GM12878 (cell line): ENCODE data around the gene DERA. TPM values are rescaled to one million over a fixed set of nuclear protein-coding genes. Genes with fewer than 3 reads are reported as not detected.

ENCODE experiments used
- ATAC-seq: fragments of 200-7000 bp; cut with Tn5 transposase; 3 replicates; pipeline ENCODE4 v1.9.1; 2020; ENCODE audit warnings: mild to moderate bottlenecking, moderate library complexity
- BruUV-seq: library from RNA; stranded (reverse); fragments of 400-500 nt; replicated peaks from 2 replicates; lab custom pipeline; 2021; lab: Mats Ljungman, UMichigan
- CTCF ChIA-PET: fragments of 300-600 bp; sonication (Branson Sonifier 250); formaldehyde crosslinking; extraction: SDS; loops from one replicate; lab custom pipeline; 2021; ENCODE audit warnings: inconsistent platforms; lab: Yijun Ruan, JAX
- POLR2A ChIA-PET: fragments of 350-600 bp; formaldehyde crosslinking; extraction: SDS; loops from one replicate; lab custom pipeline; 2021; ENCODE audit warnings: inconsistent platforms; lab: Charles Lee
- RAD21 ChIA-PET: fragments of 300-600 bp; sonication (Branson Sonifier 250); formaldehyde crosslinking; loops from one replicate; lab custom pipeline; 2023; ENCODE audit warnings: antibody characterized with exemption; ENCODE audit not compliant: unreplicated experiment; lab: Charles Lee
- SMC1A ChIA-PET: fragments of 300-600 bp; sonication (Branson Sonifier 250); formaldehyde crosslinking; loops from one replicate; lab custom pipeline; 2023; ENCODE audit not compliant: unreplicated experiment, uncharacterized antibody; lab: Charles Lee
- DNase-seq: peaks from one replicate; pipeline ENCODE4 v3.0.0-alpha.2; 2011; ENCODE audit warnings: low read depth, low spot score
- FAIRE-seq: peaks from 3 replicates; lab custom pipeline; 2011; peaks lifted over from hg19 to GRCh38; lab: Jason Lieb, UNC
- H2AFZ ChIP-seq: 2 replicates; pipeline ENCODE4 v1.6.0; 2011; ENCODE audit warnings: low read depth, low read length, control low read depth; ENCODE audit not compliant: control insufficient read depth
- H3K27ac ChIP-seq: 2 replicates; pipeline ENCODE4 v1.5.1; 2011; ENCODE audit warnings: control low read depth; ENCODE audit not compliant: control insufficient read depth, insufficient read depth
- H3K27me3 ChIP-seq, 2 experiments: replicated peaks in 1 of 2; 2 replicates each; pipeline versions ENCODE4 v1.6.0 to v1.6.1; 2011; ENCODE audit warnings: low read length in 1 of 2; ENCODE audit not compliant: control insufficient read depth in 2 of 2, insufficient read depth in 2 of 2
- H3K36me3 ChIP-seq, 2 experiments: 2 replicates each; pipeline ENCODE4 v1.5.1; 2011; ENCODE audit warnings: low read length in 1 of 2; ENCODE audit not compliant: control insufficient read depth in 2 of 2, insufficient read depth in 2 of 2
- H3K4me1 ChIP-seq: 2 replicates; pipeline ENCODE4 v1.6.1; 2011; ENCODE audit warnings: mild to moderate bottlenecking, low read length, moderate library complexity, mixed read lengths; ENCODE audit not compliant: control insufficient read depth, insufficient read depth
- H3K4me2 ChIP-seq: 2 replicates; pipeline ENCODE4 v1.6.0; 2011; ENCODE audit warnings: control low read depth; ENCODE audit not compliant: control insufficient read depth, insufficient read depth
- H3K4me3 ChIP-seq: fragments of 200-600 bp; sonication (generic); 2 replicates; pipeline ENCODE4 v1.5.1; 2016
- H3K79me2 ChIP-seq: 2 replicates; pipeline ENCODE4 v1.6.0; 2011; ENCODE audit warnings: low read length; ENCODE audit not compliant: control insufficient read depth, insufficient read depth
- H3K9ac ChIP-seq: 2 replicates; pipeline ENCODE4 v1.8.0; 2011; ENCODE audit warnings: low read length, control low read depth, mixed read lengths; ENCODE audit not compliant: control insufficient read depth, insufficient read depth
- H3K9me3 ChIP-seq: replicated peaks from 3 replicates; pipeline ENCODE4 v1.5.1; 2011; ENCODE audit warnings: mild to moderate bottlenecking, low read length; ENCODE audit not compliant: control insufficient read depth, insufficient read depth
- H4K20me1 ChIP-seq: 2 replicates; pipeline ENCODE4 v1.6.0; 2011; ENCODE audit not compliant: control insufficient read depth, insufficient read depth
- CEBPB ChIP-seq, 2 experiments: fragments of 150-350 bp in 1 of 2; IDR thresholded peaks; 2 replicates each; pipeline ENCODE4 v1.6.1; 2012 to 2014; ENCODE audit warnings: low read depth in 2 of 2, low read length in 2 of 2, borderline replicate concordance in 1 of 2, inconsistent platforms in 1 of 2
- CHD4 ChIP-seq: fragments of 200-600 bp; sonication (generic); IDR thresholded peaks from 2 replicates; pipeline ENCODE4 v1.6.1; 2016; ENCODE audit warnings: mild to moderate bottlenecking
- CUX1 ChIP-seq: IDR thresholded peaks from 2 replicates; pipeline ENCODE4 v1.6.1; 2012; ENCODE audit warnings: improper control_type of control experiment, low read depth, low read length; ENCODE audit not compliant: insufficient replicate concordance
- GATAD2B ChIP-seq: fragments of 450-650 bp; conservative IDR thresholded peaks from 2 replicates; pipeline ENCODE4 v1.6.1; 2017; ENCODE audit warnings: low read depth, mild to moderate bottlenecking, moderate library complexity
- IRF3 ChIP-seq: fragments of 450-650 bp; IDR thresholded peaks from 2 replicates; pipeline ENCODE4 v1.6.1; 2014; ENCODE audit warnings: mild to moderate bottlenecking
- IRF5 ChIP-seq: fragments of 450-650 bp; IDR thresholded peaks from 2 replicates; pipeline ENCODE4 v1.6.1; 2017; ENCODE audit warnings: borderline replicate concordance
- JUNB ChIP-seq: IDR thresholded peaks from 2 replicates; pipeline ENCODE4 v1.6.1; 2016; ENCODE audit warnings: antibody characterized with exemption, mild to moderate bottlenecking
- MAX ChIP-seq: IDR thresholded peaks from 2 replicates; pipeline ENCODE4 v1.6.1; 2012; ENCODE audit warnings: low read depth, low read length, improper control_type of control experiment
- MEF2A ChIP-seq: IDR thresholded peaks from 2 replicates; pipeline ENCODE4 v1.6.1; 2011; ENCODE audit warnings: low read depth, mild to moderate bottlenecking, low read length, moderate library complexity; ENCODE audit not compliant: insufficient read depth
- NRF1 ChIP-seq: conservative IDR thresholded peaks from 2 replicates; pipeline ENCODE4 v1.6.1; 2011; ENCODE audit warnings: mild to moderate bottlenecking, low read depth, low read length, improper control_type of control experiment
- PKNOX1 ChIP-seq: fragments of 450-650 bp; IDR thresholded peaks from 2 replicates; pipeline ENCODE4 v1.6.1; 2016; ENCODE audit warnings: mild to moderate bottlenecking
- RAD21 ChIP-seq: IDR thresholded peaks from 2 replicates; pipeline ENCODE4 v1.6.1; 2011; ENCODE audit warnings: mild to moderate bottlenecking, low read depth, low read length, moderate library complexity; ENCODE audit not compliant: insufficient read depth
- SKIL ChIP-seq: fragments of 450-650 bp; IDR thresholded peaks from 2 replicates; pipeline ENCODE4 v1.6.1; 2017; ENCODE audit warnings: mild to moderate bottlenecking, low read depth, inconsistent platforms; ENCODE audit not compliant: poor library complexity, severe bottlenecking
- WGBS: methylation state at CpG from one replicate; pipeline ENCODE4 v1.1.6; 2016; ENCODE audit warnings: low lambda C conversion rate; ENCODE audit not compliant: insufficient replicate concordance, insufficient coverage; ENCODE audit errors: missing lambda C conversion rate; 5-methylcytosine and 5-hydroxymethylcytosine counted together
- in situ Hi-C: fragments of 300-500 bp; cut with MboI; formaldehyde crosslinking; loops from 9 replicates; pipeline ENCODE4 v1.14.3; 2018; ENCODE audit warnings: mixed read lengths
- intact Hi-C: fragments of 100-400 bp; cut with micrococcal nuclease; formaldehyde crosslinking; loops from one replicate; pipeline ENCODE4 v1.14.2; 2022; ENCODE audit not compliant: unreplicated experiment
- polyA plus RNA-seq, 11 experiments: library from polyadenylated mRNA; depleted of rRNA in 4 of 11; unstranded in 6 of 11; stranded (reverse) in 5 of 11; fragments of >200 nt; fragmentation: Nextera tagmentation in 4 of 11; fragmentation: Illumina TruSeq in 1 of 11; extraction: Ambion mirVana in 4 of 11; extraction: Trizol in 1 of 11; gene quantifications; 1 replicate in 1 of 11; 2 replicates in 10 of 11; pipeline versions ENCODE4 v1.2.1 to v1.2.3, GENCODE V29; 2011 to 2016; ENCODE audit warnings: inconsistent platforms in 2 of 11, missing spikeins in 2 of 11, low read depth in 1 of 11
- total RNA-seq, 4 experiments: library from RNA; depleted of rRNA in 3 of 4; stranded (reverse); fragments of >200 nt in 3 of 4; fragmentation: Illumina TruSeq in 1 of 4; extraction: Trizol in 1 of 4; gene quantifications; 2 replicates each; pipeline versions ENCODE4 v1.2.1 to v1.2.3, GENCODE V29; 2013 to 2021

DERA gene
- total and polyA plus RNA-seq, 10 of the 15 experiments (the other 5 are each of a cell fraction or from before 2014, with no cell fraction given) = 34.9 to 97.1 (median 40.8) TPM

GRCh38 chr12:15932971-15933370 is 21.8 kb downstream of the DERA start:
- no peaks in the 10 kb centered on the region; a peak in 1 of 4 replicates for H3K36me3 ChIP-seq
- no TSS peak for BruUV-seq
- SMC1A ChIA-PET = no interaction called here
- H3K27ac ChIP-seq = no peak overlapping the region
- no peaks in the 10 kb centered on the region; the same call in 2 of the 3 replicates for H3K9me3 ChIP-seq
- no peak overlapping the region for H3K9ac ChIP-seq
- no peak for ATAC-seq
- no peaks in the 10 kb centered on the region for H3K4me1 ChIP-seq
- POLR2A ChIA-PET = no interaction called here
- H4K20me1 ChIP-seq = no peaks in the 10 kb centered on the region
- no peaks in the 10 kb centered on the region; the same call in 1 of the 2 replicates for H3K79me2 ChIP-seq
- no peak overlapping the region for H3K4me2 ChIP-seq
- no peak for FAIRE-seq
- H2AFZ ChIP-seq = no peak overlapping the region
- no peaks in the 10 kb centered on the region for H3K27me3 ChIP-seq
- no peak overlapping the region for H3K4me3 ChIP-seq
- in situ Hi-C loops = no loop called here
- CTCF ChIA-PET = interaction anchor here (0.7 kb wide), 1 partner anchor 34 kb away, joined by 3 read pairs; no protein-coding TSS in a partner anchor
- intact Hi-C loops = no loop called here
- WGBS = 98% methylated on average over 3 of the region's 3 CpGs
- RAD21 ChIA-PET = no interaction called here
- DNase-seq = no peak
- TF ChIP-seq PKNOX1 = no peak
- no peak for TF ChIP-seq NRF1
- no peak for TF ChIP-seq SKIL
- TF ChIP-seq CUX1 = no peak
- no peak for TF ChIP-seq IRF3
- TF ChIP-seq IRF5 = no peak
- no peak for TF ChIP-seq JUNB
- no peak for TF ChIP-seq MEF2A
- no peak for TF ChIP-seq MAX
- no peak for TF ChIP-seq RAD21
- no peak for TF ChIP-seq GATAD2B
- no peak for TF ChIP-seq CHD4
- TF ChIP-seq CEBPB (IDR thresholded peaks at IDR 0.05; ENCODE audit: borderline replicate concordance in 1 of 2, low read depth in 2 of 2, low read length in 2 of 2) = no peak
